T47D (cell line): Measurements from ENCODE around the gene NINJ2.

Experiments used
- DNase-seq, 2 experiments: peaks; one replicate each; pipeline versions ENCODE4 v3.0.0 to v3.0.0-alpha.2; 2011 to 2012; ENCODE audit warnings: low read depth in 1 of 2, low spot score in 1 of 2
- JUND ChIP-seq: IDR thresholded peaks from 2 replicates; pipeline ENCODE4 v1.6.1; 2012; ENCODE audit warnings: low read depth
- in situ Hi-C: cut with HindIII; loops from 2 replicates; pipeline ENCODE4 v1.10.0; 2016; ENCODE audit warnings: low sequenced_read_pairs, low pct_unique_long_range_greater_than_20kb

Gene NINJ2

DNA sequence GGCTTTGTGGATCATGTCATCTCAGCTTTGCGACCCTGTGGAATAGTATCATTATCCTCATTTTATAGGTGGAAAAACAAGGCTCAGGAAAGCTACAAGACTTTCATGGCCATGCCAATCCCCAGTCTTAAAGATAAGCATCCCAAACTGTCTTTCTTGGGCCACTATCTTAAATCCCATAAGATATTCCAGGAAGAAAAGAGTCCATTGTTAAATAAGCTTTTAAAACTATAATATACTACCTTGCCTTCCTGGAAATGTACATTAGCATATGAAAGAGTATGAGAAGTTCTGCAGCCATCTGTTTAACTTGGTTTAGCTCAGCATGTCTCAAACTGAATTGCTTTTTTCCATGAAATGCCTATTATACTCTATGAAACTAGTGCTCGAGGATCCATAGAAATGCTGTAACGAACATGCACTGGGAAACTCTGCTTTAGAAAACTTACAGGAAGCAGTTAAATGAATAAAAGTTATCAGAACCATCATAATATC, 126.4 kb downstream of the NINJ2 start:
- TF ChIP-seq JUND: no peak
- DNase-seq: no peak
- in situ Hi-C loops: no loop called here

DNA sequence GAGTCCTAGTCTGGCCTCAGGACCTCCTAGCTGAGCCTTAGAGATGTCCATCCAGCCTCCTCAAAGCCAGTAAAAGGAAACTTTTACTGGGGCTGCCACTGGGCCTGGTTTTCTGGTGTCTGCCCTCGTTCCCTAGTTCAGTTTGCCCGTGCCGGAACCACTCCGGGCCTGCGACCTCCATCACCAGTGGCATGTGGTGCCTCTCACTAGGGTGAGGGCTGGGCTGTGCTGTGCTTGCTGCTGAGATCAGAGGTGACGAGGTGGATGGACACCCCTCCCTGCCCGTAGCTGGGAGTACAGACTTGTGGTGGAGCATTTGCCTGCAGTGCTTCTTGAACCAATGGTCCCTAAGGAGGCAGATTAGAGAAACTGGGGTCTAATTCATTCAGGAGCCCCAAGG, 127.8 kb downstream of the NINJ2 start:
- in situ Hi-C loops: no loop called here
- TF ChIP-seq JUND: no peak
- no peak for DNase-seq

DNA sequence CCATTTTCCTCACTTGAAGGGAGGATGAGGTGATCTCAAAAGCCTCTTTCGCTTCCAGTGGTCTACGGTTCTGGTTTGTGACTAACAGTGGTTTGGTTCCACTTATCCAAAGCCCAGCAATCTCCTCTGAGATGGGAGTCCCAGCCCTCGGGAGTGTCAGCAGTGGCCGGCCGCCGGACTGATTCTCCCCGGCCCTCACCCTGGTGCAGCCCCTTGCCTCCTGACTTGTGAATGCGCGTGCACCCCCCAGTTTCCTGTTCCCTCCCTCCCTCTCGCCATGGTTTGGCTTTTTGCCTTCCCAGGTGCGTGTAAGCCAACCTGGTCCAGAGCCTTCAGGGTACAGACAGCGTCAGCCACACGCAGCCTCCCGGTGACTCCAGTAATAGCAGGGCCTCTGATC, 129.0 kb downstream of the NINJ2 start:
- no peak for DNase-seq
- no peak for TF ChIP-seq JUND
- in situ Hi-C loops: no loop called here

DNA sequence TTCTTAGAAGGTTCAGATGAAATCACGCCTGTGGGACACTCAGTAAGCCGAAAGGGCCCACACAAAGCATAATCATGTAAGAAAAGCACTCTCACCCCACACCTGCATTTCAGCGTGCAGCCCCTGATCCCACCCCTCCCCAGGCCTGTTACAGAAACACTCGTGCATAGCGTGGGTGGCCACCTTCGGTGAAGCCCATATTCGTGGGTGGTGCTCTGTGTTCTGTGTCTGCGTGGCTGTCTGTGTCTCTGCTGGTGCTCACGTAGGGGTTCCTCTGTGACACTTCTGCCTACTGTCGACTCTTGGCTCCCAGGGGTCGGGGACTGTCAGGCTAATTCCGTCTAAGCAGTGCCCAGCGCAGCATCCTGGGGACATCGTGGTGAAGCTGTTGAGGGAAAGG, 129.5 kb downstream of the NINJ2 start:
- DNase-seq: no peak
- in situ Hi-C loops: no loop called here
- TF ChIP-seq JUND: no peak

DNA sequence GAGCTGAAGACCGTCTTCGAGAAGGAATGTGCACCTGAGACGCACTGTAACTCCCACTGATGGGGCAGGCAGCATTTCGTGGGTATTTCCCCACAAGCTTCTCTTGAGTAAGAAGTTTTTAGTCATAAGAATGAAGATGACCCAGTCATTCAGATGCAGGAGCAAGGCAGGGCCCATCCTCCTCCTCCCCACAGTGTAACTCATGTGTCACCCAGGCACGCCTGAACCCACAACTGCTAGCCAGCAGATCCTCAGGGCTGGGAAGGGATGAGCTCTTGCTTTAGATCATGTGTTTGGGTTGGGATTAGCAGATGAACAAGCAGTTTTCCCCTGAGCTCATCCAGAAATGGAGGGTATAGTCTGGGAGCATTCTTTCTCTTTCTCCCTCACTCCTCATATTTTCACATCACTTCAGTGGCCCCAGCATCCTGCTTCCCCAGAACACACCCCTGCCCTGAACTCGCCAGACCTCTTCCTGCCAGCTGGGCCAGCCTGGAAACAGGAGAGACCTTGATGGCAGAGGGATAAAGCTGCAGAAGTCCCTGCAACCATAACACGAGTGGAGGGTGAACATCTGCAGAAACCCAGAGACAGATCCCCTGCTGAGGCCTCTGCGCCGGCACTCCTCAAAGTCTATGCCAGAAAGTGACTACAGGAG, 130.2 kb downstream of the NINJ2 start:
- no peak for DNase-seq
- in situ Hi-C loops: no loop called here
- TF ChIP-seq JUND: no peak

DNA sequence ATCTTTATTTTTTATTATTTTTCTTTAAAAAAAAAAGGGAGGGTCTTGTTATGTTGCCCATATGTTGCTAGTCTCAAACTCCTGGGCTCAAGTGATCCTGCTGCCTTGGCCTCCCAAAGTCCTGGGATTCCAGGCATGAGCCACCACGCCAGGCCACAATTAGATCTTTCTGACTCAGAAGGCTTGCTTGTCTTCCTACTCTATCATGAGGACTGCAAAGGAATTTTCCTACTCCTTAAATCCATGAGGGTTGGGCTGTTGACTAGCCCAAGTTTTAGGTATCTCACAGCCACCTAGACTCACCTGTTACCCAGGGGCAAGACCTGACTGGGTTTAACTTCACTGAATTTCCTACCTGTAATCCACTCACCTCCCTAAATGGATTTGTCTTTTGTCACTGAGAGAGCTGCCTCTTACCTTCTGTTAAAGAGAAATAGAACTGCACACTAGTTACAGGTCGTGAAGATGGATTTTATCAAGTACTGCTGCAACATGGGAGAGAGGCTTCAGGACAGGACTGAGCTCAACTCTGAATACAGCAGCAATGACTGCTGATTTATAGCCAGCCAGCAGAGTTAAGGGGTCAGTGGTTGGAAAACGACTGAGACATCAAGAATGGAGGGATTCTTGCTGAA, 131.2 kb downstream of the NINJ2 start:
- in situ Hi-C loops: no loop called here
- TF ChIP-seq JUND: no peak

DNA sequence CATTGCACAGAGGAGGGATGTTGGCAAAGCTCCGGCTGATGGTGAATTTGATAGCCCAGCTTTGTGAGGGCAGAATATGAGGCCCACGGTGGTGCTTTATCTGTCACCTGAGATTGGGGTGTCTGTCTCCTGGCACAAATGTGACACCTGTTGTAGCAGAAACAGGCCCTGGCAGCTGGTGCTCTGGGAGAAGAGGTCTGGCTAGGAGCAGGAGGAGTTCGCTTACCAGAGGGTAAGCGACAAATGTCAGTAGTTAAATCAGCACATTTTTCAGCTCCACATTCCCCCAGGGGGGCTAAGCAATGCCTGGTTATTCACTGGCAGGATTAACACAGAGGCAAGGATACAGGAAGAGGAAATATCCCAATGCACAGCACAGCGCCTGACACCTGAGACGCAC, 132.4 kb downstream of the NINJ2 start:
- in situ Hi-C loops: no loop called here
- TF ChIP-seq JUND: no peak

More for the DNA sequence above, 131.2 kb downstream of the NINJ2 start:
- no peak for DNase-seq

DNA sequence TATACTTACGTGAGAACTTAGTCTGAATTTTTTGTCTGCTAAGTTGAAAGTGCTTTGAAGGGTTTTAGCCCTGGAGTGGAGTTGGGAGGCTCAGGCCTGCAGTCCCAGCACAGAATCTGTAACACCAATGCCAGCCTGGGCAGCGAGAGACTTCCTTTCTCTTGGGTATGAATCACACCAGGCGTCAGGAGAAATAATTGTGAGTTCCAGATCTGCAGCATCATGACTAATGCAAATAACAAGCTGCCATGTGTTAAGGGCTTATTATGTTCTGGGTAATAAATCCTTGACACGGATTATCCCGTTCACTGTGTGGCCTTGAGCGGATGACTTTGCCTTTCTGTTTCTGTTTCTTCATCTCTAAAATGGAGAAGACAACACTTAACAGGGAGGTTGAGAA, 132.9 kb downstream of the NINJ2 start:
- in situ Hi-C loops: no loop called here
- TF ChIP-seq JUND: no peak
- no peak for DNase-seq

More for the DNA sequence above, 132.4 kb downstream of the NINJ2 start:
- DNase-seq: no peak

DNA sequence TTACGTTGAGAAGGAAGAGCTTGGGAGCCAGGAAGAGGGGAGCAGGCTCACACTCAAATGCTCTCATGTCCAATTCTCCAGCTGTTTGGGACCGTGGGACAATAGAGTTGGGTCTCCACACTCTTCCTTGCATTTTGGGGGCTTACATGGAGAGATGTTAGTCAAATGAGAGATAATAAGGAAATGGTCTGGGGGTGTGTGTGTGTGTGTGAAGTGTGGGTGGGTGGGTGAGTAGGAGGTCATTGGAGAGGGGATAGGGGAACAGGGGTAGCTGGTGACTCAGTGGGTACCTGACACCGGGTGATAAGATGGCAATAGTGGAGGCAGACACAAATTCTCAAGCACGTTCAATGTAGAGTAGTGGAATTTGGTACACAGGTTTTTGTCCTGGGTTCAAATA, 135.5 kb downstream of the NINJ2 start:
- DNase-seq: no peak
- TF ChIP-seq JUND: no peak
- in situ Hi-C loops: no loop called here

DNA sequence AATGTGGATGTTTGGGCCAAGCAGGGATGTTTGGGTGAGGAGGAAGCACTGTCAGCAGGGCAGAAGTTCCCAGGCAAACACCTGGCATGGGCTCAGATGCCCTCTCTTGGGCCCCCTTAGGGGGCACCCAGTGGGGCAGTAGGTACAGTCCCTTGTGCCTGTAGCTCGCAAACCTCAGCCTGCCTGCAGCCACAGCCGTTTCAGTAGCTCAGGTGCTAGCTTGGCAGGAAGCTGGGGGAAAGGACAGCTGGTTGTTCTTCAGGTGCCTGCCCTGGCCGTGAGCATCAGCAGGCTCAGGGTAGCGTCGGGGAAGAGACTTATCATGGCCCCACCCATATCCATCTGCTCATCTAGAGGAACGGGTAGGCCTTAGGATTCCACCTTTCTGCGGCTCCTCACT, 136.0 kb downstream of the NINJ2 start:
- in situ Hi-C loops: no loop called here
- no peak for DNase-seq
- TF ChIP-seq JUND: no peak

DNA sequence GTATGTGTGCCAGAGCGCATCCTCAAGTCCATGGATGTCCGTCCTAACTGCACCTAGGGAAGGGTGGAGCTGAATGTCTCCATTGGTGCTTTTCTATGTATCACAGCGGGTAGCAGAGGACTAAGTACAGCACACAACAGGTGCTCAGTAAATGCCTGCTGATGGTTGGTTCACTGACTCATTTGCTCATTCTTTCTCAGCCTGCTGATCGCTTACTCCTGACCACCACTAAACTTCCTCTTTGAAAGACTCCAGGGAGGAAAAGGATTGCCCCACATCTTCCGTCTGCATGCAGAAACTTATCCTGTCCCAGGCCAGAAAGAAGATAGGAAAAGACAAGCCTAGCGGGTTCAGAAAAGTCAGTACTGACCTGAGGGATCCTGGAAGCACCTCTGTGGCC, 137.2 kb downstream of the NINJ2 start:
- in situ Hi-C loops: no loop called here
- no peak for TF ChIP-seq JUND
- DNase-seq: no peak

DNA sequence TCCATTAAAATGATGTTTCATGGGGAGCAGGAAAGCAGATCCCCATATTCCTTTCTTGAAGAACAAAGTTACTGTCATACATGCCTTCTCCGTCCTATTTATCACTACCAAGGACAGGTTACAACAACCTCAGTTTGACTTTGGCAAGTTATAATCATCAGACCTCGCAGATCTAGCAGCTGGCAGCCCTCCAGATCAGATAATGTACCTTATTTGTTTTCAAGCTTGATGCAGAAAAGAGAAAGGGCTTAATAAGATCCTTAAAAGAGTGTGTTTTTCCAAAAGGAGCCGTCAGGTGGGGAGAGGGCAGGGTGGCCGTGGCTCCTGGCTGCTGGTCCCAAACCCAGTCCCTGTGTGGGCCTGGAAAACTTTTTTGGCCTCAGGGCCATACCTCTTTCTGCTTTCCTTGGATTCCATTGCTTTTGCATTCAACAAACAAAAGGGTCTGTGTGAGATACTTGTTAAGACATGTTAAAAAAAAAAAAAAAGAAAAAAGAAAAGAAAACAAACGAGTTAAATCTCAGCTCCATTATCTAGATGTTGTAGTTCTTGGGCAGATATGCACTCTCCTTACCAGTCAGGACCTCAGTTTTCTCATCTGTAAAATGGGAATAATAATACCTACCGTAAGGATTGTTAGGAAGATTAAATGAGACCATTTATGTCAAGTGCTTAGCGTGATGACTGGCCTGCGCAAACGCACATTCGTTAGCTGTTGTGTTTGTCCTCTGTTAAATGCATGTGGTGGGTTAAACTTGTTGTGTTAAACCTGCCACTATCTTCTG, 138.9 kb downstream of the NINJ2 start:
- DNase-seq: peak in 1 of 2 experiments; percentile 55
- in situ Hi-C loops: no loop called here

DNA sequence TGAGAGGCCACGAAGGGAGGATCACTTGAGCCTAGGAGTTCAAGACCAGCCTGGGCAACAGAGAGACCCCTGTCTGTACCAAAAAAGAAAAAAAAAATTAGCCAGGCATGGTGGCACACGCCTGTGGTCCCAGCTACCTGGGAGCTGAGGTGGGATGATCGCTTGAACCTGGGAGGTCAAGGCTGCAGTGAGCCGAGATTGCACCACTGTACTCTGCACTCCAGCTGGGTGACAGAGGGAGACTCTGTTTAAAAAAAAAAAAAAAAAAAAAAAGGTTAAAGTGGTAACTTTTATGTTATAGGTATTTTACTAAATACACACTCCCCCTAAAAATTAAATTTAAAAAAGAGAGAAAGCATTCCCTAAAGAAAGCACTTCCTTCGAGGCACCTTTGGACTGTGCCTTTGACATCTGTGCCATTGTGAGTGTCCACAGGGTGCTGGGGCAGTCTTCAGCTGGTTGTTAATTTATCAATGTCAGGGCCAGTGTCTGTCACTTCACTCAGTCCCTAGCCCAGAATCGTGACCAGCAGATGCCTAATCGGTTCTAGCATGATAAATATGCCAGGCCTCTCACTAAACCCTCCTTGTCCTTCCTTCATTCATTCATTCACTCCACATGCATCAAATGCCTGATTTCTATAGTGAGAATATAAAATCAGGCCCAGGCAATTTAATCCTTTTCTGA, 140.4 kb downstream of the NINJ2 start:
- TF ChIP-seq JUND: no peak
- in situ Hi-C loops: no loop called here
- no peak for DNase-seq

More for the DNA sequence above, 138.9 kb downstream of the NINJ2 start:
- TF ChIP-seq JUND: no peak
